GM20000 (cell line): Measurements from ENCODE around the gene CHRNA4.

Experiments used
- DNase-seq: peaks from one replicate; pipeline ENCODE4 v3.0.0; 2012; ENCODE audit warnings: low spot score
- TF ChIP-seq, protein P1 (sequence below): IDR thresholded peaks from 2 replicates; pipeline ENCODE4 v1.5.1; 2012; ENCODE audit warnings: mild to moderate bottlenecking, control low read depth; ENCODE audit errors: extremely low read depth, missing control alignments

Gene CHRNA4

GRCh38 chr20:63354636-63355350, 6.4 kb downstream of the CHRNA4 start:
- TF ChIP-seq, protein P1, sequence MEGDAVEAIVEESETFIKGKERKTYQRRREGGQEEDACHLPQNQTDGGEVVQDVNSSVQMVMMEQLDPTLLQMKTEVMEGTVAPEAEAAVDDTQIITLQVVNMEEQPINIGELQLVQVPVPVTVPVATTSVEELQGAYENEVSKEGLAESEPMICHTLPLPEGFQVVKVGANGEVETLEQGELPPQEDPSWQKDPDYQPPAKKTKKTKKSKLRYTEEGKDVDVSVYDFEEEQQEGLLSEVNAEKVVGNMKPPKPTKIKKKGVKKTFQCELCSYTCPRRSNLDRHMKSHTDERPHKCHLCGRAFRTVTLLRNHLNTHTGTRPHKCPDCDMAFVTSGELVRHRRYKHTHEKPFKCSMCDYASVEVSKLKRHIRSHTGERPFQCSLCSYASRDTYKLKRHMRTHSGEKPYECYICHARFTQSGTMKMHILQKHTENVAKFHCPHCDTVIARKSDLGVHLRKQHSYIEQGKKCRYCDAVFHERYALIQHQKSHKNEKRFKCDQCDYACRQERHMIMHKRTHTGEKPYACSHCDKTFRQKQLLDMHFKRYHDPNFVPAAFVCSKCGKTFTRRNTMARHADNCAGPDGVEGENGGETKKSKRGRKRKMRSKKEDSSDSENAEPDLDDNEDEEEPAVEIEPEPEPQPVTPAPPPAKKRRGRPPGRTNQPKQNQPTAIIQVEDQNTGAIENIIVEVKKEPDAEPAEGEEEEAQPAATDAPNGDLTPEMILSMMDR = no peak

DNA sequence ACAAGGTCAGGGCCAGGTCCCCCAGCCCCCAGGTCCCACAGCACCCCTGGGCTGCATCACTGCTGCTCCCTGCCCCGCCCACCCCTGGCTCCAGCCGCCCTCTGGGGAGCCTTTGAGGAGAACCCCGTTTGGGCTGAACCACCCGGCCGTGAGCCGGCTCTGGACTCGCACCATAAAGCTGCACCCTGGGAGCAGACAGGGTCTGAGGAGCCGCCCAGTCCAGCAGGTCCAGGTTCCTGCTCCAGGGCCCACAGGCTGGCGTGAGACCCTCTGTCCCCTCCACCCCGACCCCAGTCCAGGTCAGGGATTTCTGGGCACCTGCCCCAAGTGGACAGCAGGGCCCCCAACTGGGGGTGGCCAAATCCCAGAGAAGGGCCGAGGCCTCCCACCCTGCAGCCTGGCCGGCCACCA, 8.3 kb downstream of the CHRNA4 start:
- no peak for DNase-seq
- TF ChIP-seq, protein P1 = no peak

More at GRCh38 chr20:63354636-63355350, 6.4 kb downstream of the CHRNA4 start:
- no peak for DNase-seq

DNA sequence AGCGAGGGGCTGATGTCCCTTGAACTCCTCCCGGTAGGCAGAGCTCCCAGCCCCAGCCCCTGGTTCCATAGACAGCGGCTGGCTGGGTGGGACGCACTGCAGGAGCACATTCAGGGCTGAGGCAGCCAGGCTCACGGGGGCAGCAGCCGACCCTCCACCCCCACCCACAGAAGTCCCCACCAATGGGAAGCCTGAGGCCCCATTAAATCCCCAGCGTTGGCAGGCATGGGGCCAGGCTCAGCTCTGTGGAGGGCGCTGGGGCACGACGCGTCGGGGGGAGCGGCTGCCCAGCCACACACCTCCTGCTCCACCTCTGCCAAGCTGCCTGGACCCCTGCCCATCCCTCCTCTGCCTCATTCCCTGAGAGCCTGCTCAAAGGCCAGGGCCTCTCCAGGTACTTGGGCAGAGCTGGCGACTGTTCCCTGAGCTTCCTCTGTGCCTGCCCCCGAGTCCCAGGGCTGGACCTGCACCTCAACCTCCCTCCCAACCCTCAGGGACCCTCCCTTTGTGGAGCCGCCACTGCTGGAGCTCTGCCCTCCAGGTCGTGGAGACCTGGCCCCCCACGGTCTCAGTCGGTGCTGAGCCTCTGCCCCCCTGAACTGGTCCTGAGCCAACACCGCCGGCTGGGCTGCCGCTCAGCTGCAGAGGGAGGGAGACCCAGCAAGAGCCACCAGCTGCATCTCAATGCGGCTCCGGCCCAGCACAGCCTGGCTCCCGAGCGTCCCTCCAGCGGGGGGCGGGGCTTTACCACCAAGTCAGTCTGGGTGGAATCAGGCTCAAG, 9.1 kb downstream of the CHRNA4 start:
- TF ChIP-seq, protein P1 = no peak
- no peak for DNase-seq

DNA sequence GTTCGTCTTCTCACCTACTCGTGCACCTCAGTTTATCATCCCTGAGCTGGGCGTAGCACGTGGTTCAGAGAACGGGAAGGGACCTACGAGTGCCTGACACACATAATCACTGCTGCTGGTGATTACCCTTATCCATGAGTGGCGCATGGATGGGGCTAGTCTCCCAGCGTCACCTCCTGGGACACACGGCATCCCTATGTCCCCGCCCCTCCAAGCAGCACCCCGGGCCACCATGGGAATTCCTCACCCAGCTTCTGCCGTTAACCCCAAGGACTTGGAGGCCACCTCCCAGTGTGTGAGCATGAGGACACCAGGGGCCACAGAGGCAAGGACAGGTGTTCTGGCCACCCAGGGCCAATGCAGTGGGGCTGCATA, 9.8 kb downstream of the CHRNA4 start:
- TF ChIP-seq, protein P1 = no peak
- DNase-seq = no peak

- no peak for DNase-seq
- TF ChIP-seq, protein P1 = no peak
Observed at GRCh38 chr20:63350597-63351325, 10.4 kb downstream of the CHRNA4 start.

GRCh38 chr20:63350196-63350595, 11.0 kb downstream of the CHRNA4 start:
- no peak for DNase-seq
- TF ChIP-seq, protein P1 = no peak

DNA sequence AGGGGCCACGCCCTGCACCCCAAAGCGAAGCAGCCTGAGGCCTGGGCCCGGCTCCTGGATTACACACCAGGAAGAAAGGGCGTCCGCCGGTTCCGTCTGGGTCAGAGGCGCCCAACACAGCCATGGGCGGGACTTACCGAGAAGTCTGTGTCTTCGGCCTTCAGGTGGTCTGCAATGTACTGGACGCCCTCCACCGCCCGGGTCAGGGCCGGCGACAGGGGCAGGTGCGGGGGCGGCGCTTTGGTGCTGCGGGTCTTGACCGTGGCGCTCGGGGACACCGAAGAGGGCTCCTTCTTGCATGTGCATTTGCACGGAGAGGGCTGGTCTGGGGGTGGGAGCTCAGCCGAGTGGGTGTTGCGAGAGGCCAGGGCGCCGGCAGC, 11.6 kb downstream of the CHRNA4 start:
- DNase-seq = no peak
- TF ChIP-seq, protein P1 = no peak
